ENCODE data around the gene ANKRD28. TPM values are rescaled to one million over a fixed set of nuclear protein-coding genes. Genes with fewer than 3 reads are reported as not detected.
A peak's percentile ranks its signal among the peaks of the same experiment; 100 is the strongest.

Gene ANKRD28
- total RNA-seq, 2 experiments from 2014 or later: 30.3 to 33.1 TPM

GRCh38 chr3:15636028-15636709 lies 161.6 kb downstream of the ANKRD28 start:
- H3K27ac Mint-ChIP-seq: peak overlapping the region; percentile 26
- no peaks in the 10 kb centered on the region for H3K9me3 Mint-ChIP-seq
- ATAC-seq (ENCODE audit: low read depth) (peak; percentile 86), DNase-seq (no peak)
- POLR2A ChIA-PET: interaction anchor here (0.6 to 1.1 kb wide), 2 partner anchors 12 to 161 kb away, joined by 3 read pairs; no protein-coding TSS in a partner anchor
- peaks cover 1% of the 10 kb centered on the region for H3K36me3 Mint-ChIP-seq
- H3K4me3 Mint-ChIP-seq: no peak overlapping the region
- H3K27me3 Mint-ChIP-seq: no peaks in the 10 kb centered on the region
- peaks cover 21% of the 10 kb centered on the region for H3K4me1 Mint-ChIP-seq

GRCh38 chr3:15635121-15635661 lies 162.6 kb downstream of the ANKRD28 start:
- H3K27ac Mint-ChIP-seq: no peak overlapping the region
- peaks cover 1% of the 10 kb centered on the region for H3K36me3 Mint-ChIP-seq
- POLR2A ChIA-PET: interaction anchor here (1.1 kb wide), 1 partner anchor 162 kb away, joined by 3 read pairs; no protein-coding TSS in a partner anchor
- no peak overlapping the region for H3K4me3 Mint-ChIP-seq
- no peaks in the 10 kb centered on the region for H3K27me3 Mint-ChIP-seq
- ATAC-seq (ENCODE audit: low read depth) (no peak), DNase-seq (no peak)
- peaks cover 27% of the 10 kb centered on the region for H3K4me1 Mint-ChIP-seq
- H3K9me3 Mint-ChIP-seq: no peaks in the 10 kb centered on the region

GRCh38 chr3:15634671-15635070 lies 163.1 kb downstream of the ANKRD28 start:
- POLR2A ChIA-PET: no interaction called here
- no peak for ATAC-seq (ENCODE audit: low read depth)
- peaks cover 1% of the 10 kb centered on the region for H3K36me3 Mint-ChIP-seq
- no peaks in the 10 kb centered on the region for H3K27me3 Mint-ChIP-seq
- no peak for DNase-seq
- H3K4me3 Mint-ChIP-seq: no peak overlapping the region
- peaks cover 31% of the 10 kb centered on the region for H3K4me1 Mint-ChIP-seq
- no peak overlapping the region for H3K27ac Mint-ChIP-seq
- H3K9me3 Mint-ChIP-seq: no peaks in the 10 kb centered on the region

GRCh38 chr3:15633766-15634598 lies 163.8 kb downstream of the ANKRD28 start:
- ATAC-seq (ENCODE audit: low read depth) (no peak), DNase-seq (no peak)
- Mint-ChIP-seq H3K27ac (no peak overlapping the region), H3K4me1 (peaks cover 31% of the 10 kb centered on the region), H3K27me3 (no peaks in the 10 kb centered on the region), H3K9me3 (no peaks in the 10 kb centered on the region), H3K36me3 (peaks cover 1% of the 10 kb centered on the region), H3K4me3 (no peak overlapping the region)
- POLR2A ChIA-PET: no interaction called here

GRCh38 chr3:15633159-15633558 lies 164.6 kb downstream of the ANKRD28 start:
- POLR2A ChIA-PET: no interaction called here
- Mint-ChIP-seq H3K36me3 (peaks cover 1% of the 10 kb centered on the region), H3K4me1 (peaks cover 26% of the 10 kb centered on the region), H3K9me3 (no peaks in the 10 kb centered on the region), H3K4me3 (no peak overlapping the region), H3K27me3 (no peaks in the 10 kb centered on the region), H3K27ac (no peak overlapping the region)
- no peak for ATAC-seq (ENCODE audit: low read depth)
- no peak for DNase-seq

- Mint-ChIP-seq H3K27ac (no peak overlapping the region), H3K4me1 (peaks cover 18% of the 10 kb centered on the region), H3K36me3 (no peaks in the 10 kb centered on the region), H3K27me3 (no peaks in the 10 kb centered on the region), H3K9me3 (no peaks in the 10 kb centered on the region), H3K4me3 (no peak overlapping the region)
- ATAC-seq (ENCODE audit: low read depth): no peak
- POLR2A ChIA-PET: no interaction called here
- no peak for DNase-seq
Observed at GRCh38 chr3:15632212-15632580, 165.6 kb downstream of the ANKRD28 start.

- H3K36me3 Mint-ChIP-seq: no peaks in the 10 kb centered on the region
- H3K27ac Mint-ChIP-seq: no peak overlapping the region
- no peaks in the 10 kb centered on the region for H3K27me3 Mint-ChIP-seq
- no peaks in the 10 kb centered on the region for H3K9me3 Mint-ChIP-seq
- POLR2A ChIA-PET: no interaction called here
- H3K4me3 Mint-ChIP-seq: no peak overlapping the region
- H3K4me1 Mint-ChIP-seq: peaks cover 18% of the 10 kb centered on the region
- no peak for ATAC-seq (ENCODE audit: low read depth)
- no peak for DNase-seq
Observed at GRCh38 chr3:15631426-15632211, 166.2 kb downstream of the ANKRD28 start.

- DNase-seq (no peak), ATAC-seq (ENCODE audit: low read depth) (peak; percentile 12)
- Mint-ChIP-seq H3K27me3 (no peaks in the 10 kb centered on the region), H3K4me1 (peaks cover 11% of the 10 kb centered on the region), H3K9me3 (no peaks in the 10 kb centered on the region), H3K27ac (no peak overlapping the region), H3K36me3 (no peaks in the 10 kb centered on the region), H3K4me3 (peak overlapping the region; percentile 59)
- POLR2A ChIA-PET: interaction anchor here (0.9 to 1.5 kb wide), 2 partner anchors 181 to 191 kb away, joined by 3 to 5 read pairs; no protein-coding TSS in a partner anchor
Observed at GRCh38 chr3:15630646-15631350, 167.0 kb downstream of the ANKRD28 start.

- Mint-ChIP-seq H3K27ac (peak overlapping the region; percentile 35), H3K36me3 (no peaks in the 10 kb centered on the region), H3K27me3 (no peaks in the 10 kb centered on the region), H3K4me3 (peak overlapping the region; percentile 59), H3K4me1 (peaks cover 11% of the 10 kb centered on the region), H3K9me3 (no peaks in the 10 kb centered on the region)
- POLR2A ChIA-PET: interaction anchor here (0.6 to 1.5 kb wide), 3 partner anchors 182 to 525 kb away, joined by 3 to 5 read pairs (median 3); no protein-coding TSS in a partner anchor
- DNase-seq (no peak), ATAC-seq (ENCODE audit: low read depth) (peak; percentile 99)
Observed at GRCh38 chr3:15629860-15630597, 167.8 kb downstream of the ANKRD28 start.

GRCh38 chr3:15628967-15629366 lies 168.8 kb downstream of the ANKRD28 start:
- H3K36me3 Mint-ChIP-seq: peaks cover 4% of the 10 kb centered on the region
- no peak for DNase-seq
- peaks cover 20% of the 10 kb centered on the region for H3K4me1 Mint-ChIP-seq
- H3K27me3 Mint-ChIP-seq: no peaks in the 10 kb centered on the region
- no peak for ATAC-seq (ENCODE audit: low read depth)
- no peak overlapping the region for H3K4me3 Mint-ChIP-seq
- no peak overlapping the region for H3K27ac Mint-ChIP-seq
- POLR2A ChIA-PET: no interaction called here
- H3K9me3 Mint-ChIP-seq: peaks cover 2% of the 10 kb centered on the region

- Mint-ChIP-seq H3K27me3 (no peaks in the 10 kb centered on the region), H3K36me3 (peaks cover 33% of the 10 kb centered on the region), H3K4me3 (no peak overlapping the region), H3K27ac (peak overlapping the region; percentile 1), H3K9me3 (peaks cover 30% of the 10 kb centered on the region), H3K4me1 (peaks cover 11% of the 10 kb centered on the region)
- ATAC-seq (ENCODE audit: low read depth) (no peak), DNase-seq (no peak)
- POLR2A ChIA-PET: no interaction called here
Observed at GRCh38 chr3:15623535-15624440, 174.0 kb downstream of the ANKRD28 start.

All from activated naive CD8-positive, alpha-beta T cell treated with anti-CD3 and anti-CD28 coated beads, Interleukin-2, amount 10 ng/mL, durations not matched to agents 7 days and 5 days (primary cell).